Measurements from ENCODE around the gene RTN4RL2.

RTN4RL2 gene

DNA sequence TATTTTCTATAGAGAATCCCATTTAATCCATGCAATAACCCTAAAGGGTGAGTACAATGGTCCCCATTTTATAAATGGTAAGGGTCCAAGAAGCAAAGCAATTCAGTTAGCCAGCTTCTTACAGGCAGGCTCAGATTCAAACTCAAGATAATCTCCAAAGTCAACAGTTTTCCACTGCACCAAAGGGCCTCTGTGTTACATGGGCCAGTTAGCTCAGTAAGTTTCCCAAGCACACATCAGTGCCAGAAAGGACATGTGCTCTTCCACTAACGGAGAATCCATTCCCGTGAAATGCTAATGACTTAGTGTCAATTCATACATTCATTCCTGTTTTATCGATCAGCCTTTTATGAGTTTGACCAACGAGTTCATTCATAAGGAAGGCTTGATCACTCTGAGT is 44.2 kb downstream of the RTN4RL2 start:
- no peak overlapping the region for H3K27ac ChIP-seq
- no peak for TF ChIP-seq ZFX (IDR thresholded peaks at IDR 0.05; ENCODE audit: borderline replicate concordance)
- TF ChIP-seq, protein P1, sequence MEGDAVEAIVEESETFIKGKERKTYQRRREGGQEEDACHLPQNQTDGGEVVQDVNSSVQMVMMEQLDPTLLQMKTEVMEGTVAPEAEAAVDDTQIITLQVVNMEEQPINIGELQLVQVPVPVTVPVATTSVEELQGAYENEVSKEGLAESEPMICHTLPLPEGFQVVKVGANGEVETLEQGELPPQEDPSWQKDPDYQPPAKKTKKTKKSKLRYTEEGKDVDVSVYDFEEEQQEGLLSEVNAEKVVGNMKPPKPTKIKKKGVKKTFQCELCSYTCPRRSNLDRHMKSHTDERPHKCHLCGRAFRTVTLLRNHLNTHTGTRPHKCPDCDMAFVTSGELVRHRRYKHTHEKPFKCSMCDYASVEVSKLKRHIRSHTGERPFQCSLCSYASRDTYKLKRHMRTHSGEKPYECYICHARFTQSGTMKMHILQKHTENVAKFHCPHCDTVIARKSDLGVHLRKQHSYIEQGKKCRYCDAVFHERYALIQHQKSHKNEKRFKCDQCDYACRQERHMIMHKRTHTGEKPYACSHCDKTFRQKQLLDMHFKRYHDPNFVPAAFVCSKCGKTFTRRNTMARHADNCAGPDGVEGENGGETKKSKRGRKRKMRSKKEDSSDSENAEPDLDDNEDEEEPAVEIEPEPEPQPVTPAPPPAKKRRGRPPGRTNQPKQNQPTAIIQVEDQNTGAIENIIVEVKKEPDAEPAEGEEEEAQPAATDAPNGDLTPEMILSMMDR (IDR thresholded peaks at IDR 0.05) = no peak

DNA sequence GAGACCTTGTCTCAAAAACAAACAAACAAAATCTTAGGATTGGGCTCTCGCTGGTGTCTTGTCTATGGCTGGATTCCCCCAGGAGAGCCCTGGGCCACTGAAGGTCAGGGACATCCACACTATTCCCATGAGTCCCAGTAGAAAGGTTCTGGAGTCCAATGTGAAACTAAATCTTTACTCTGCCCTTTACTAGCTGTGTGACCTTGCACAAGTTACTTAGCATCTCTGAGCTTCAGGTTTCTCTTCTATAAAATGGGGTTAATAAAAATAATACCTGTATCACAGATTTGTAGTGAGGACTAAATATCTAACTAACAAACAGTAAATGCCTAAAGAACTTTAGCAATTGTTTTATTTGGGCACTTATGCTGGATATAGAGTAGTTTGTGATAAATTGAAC is 46.2 kb downstream of the RTN4RL2 start:
- no peak for TF ChIP-seq ZFX (IDR thresholded peaks at IDR 0.05; ENCODE audit: borderline replicate concordance)
- TF ChIP-seq, protein P1 (IDR thresholded peaks at IDR 0.05) = no peak
- no peak overlapping the region for H3K27ac ChIP-seq

DNA sequence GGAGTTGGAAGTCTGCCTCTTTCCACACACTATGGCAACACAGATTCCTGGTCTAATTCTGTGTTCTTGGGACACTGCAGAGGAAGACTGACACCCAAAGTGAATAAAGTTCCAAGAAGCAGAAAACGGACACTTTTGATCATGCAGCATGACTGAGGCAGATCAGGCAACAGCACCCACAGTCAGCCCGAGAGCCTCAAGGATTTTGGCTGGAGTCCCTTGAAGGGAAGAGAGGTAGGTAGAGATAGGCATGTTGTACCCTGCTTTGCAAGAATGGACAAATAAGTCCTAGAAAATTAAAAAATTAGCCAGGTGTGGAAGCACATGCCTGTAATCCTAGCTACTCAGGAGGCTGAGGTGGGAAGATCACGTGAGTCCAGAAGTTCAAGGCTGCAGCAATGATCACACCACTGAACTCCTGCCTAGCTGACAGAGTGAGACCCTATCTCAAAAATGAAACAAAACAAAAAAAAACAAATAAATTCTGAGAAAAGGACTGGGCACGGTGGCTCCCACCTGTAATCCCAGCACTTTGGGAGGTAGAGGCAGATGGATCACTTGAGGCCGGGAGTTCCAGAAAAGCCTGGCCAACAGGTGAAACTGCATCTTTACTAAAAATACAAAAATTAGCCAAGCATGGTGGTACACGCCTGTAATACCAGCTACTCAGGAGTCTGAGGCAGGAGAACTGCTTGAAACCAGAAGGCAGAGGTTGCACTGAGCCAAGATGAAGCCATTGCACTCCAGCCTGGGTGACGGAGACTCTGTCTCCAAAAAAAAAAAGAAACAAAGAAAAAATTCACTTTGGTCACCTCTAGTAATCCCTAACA is 48.2 kb downstream of the RTN4RL2 start:
- H3K27ac ChIP-seq = no peak overlapping the region
- TF ChIP-seq ZFX (IDR thresholded peaks at IDR 0.05; ENCODE audit: borderline replicate concordance) = no peak
- TF ChIP-seq, protein P1 (IDR thresholded peaks at IDR 0.05) = no peak

DNA sequence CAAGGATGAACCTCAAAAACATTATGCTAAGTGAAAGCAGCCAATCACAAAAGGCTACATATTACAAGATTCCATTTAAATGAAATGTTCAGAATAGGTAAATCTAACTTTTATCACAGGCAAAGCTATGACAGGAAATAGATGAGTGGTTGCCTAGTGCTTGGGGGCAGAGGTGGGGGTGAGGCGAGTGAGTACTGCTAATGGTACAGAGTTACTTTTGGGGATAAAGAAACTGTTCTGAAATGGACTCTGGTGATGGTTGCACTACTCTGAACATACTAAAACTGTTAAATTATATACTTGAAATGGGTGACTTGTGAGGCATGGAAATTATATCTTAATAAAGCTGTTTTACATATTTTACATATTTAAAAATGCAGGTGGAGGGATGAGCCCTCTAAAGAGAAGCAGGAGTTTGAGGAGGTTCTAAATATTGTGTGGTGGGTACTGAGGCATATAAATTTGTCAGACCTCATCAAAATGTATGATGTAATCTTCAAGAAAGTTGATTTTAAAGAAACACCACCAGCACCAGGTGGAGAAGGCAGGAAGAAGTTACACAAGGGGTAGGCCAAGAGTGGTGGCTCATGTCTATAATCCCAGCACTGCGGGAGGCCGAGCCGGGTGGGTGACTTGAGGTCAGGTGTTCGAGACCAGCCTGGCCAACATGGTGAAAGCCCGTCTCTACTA is 51.6 kb downstream of the RTN4RL2 start:
- no peak for TF ChIP-seq ZFX (IDR thresholded peaks at IDR 0.05; ENCODE audit: borderline replicate concordance)
- TF ChIP-seq, protein P1 (IDR thresholded peaks at IDR 0.05) = no peak
- H3K27ac ChIP-seq = no peak overlapping the region

DNA sequence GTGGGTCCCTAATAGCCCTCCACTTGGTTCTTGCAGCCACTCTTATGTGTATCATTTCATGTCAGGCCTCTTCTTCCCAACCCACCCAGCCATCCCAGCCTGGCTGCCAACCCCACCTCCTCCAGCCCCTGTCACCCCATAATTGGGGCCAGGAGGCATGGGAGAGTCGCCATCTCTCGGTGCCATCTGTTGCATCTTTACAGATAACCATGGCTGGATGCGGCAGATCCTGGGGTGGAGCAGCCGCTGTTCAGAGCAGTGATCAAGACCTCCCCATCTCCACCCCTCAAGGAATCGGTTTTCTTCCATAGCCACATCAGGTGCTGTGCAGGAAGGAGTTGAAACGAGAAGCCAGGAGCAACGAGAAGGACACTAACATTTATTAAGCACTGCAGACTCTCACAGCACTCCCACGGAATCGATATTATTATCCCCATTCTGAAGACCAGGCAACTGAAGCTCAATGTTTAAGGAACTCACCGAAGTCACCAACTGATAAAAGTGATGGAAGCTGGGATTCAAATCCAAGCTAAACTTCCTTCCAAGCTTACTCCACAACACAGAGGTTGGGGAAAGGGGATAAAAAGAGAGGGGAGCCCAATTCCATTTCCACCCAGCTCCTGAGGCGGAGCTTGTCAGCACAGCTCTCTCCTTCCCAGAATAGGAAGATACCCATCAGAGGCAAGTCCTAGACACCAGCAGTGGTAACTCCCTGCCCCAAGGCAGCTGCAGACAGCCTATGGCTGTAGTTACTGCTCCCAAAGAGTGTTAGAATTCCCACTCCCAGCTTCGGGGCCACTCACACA is 52.5 kb downstream of the RTN4RL2 start:
- no peak for TF ChIP-seq ZFX (IDR thresholded peaks at IDR 0.05; ENCODE audit: borderline replicate concordance)
- TF ChIP-seq, protein P1 (IDR thresholded peaks at IDR 0.05) = no peak
- H3K27ac ChIP-seq = no peak overlapping the region

DNA sequence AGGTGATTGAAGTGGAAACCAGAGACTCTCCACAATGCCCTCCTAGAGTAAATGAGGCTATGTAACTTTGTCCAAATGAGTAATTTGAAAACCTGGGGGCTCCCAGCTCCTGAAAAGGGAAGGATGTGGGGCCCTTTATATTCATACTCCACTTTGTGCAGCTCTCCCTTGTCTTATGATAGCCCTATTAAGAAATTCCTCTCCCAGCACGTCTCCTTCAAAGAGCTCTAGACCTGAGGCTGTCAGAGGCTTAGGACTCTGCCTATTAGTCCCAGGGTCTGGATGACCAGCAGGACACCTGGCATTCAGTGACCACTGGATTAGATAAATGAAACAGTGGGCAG is 53.1 kb downstream of the RTN4RL2 start:
- TF ChIP-seq ZFX (IDR thresholded peaks at IDR 0.05; ENCODE audit: borderline replicate concordance) = no peak
- TF ChIP-seq, protein P1 (IDR thresholded peaks at IDR 0.05) = no peak
- no peak overlapping the region for H3K27ac ChIP-seq

Data from 22Rv1 (cell line).